ENCODE results near the gene C8B. TPM values are rescaled to one million over a fixed set of nuclear protein-coding genes. Genes with fewer than 3 reads are reported as not detected.

C8B gene
- total RNA-seq, 3 donors from 2014 or later, result not detected

- intact Hi-C loops (cut with DNase I, micrococcal nuclease), result no loop called here
- no peaks in the 10 kb centered on the region for H3K9me3 ChIP-seq
Observed at GRCh38 chr1:56966698-56966999, 834 bp upstream of the C8B start.

GRCh38 chr1:56965191-56965590, 624 bp downstream of the C8B start:
- no peak for ATAC-seq
- no peaks in the 10 kb centered on the region for H3K36me3 ChIP-seq (ENCODE audit: low read depth)
- intact Hi-C loops (cut with DNase I, micrococcal nuclease), result no loop called here

More at GRCh38 chr1:56966698-56966999, 834 bp upstream of the C8B start:
- no peak for DNase-seq
- Histone ChIP-seq H3K4me1 (ENCODE audit: low read depth) (no peaks in the 10 kb centered on the region), H3K36me3 (ENCODE audit: low read depth) (no peaks in the 10 kb centered on the region), H3K4me3 (no peak overlapping the region)
- TF ChIP-seq CTCF (IDR thresholded peaks at IDR 0.05), result no peak
- ATAC-seq, result no peak

GRCh38 chr1:56964349-56965017, 1.3 kb downstream of the C8B start:
- Histone ChIP-seq H3K4me1 (ENCODE audit: low read depth) (no peaks in the 10 kb centered on the region), H3K9me3 (no peaks in the 10 kb centered on the region), H3K36me3 (ENCODE audit: low read depth) (no peaks in the 10 kb centered on the region), H3K4me3 (no peak overlapping the region)
- DNase-seq, result no peak
- TF ChIP-seq CTCF (IDR thresholded peaks at IDR 0.05), result no peak
- intact Hi-C loops (cut with DNase I, micrococcal nuclease), result no loop called here
- no peak for ATAC-seq

More at GRCh38 chr1:56965191-56965590, 624 bp downstream of the C8B start:
- H3K4me3 ChIP-seq, result no peak overlapping the region
- H3K4me1 ChIP-seq (ENCODE audit: low read depth), result no peaks in the 10 kb centered on the region
- no peak for TF ChIP-seq CTCF (IDR thresholded peaks at IDR 0.05)
- no peak for DNase-seq
- no peaks in the 10 kb centered on the region for H3K9me3 ChIP-seq

- ATAC-seq, result no peak
- TF ChIP-seq CTCF (IDR thresholded peaks at IDR 0.05), result no peak
- Histone ChIP-seq H3K4me3 (no peak overlapping the region), H3K36me3 (ENCODE audit: low read depth) (no peaks in the 10 kb centered on the region), H3K9me3 (no peaks in the 10 kb centered on the region), H3K4me1 (ENCODE audit: low read depth) (no peaks in the 10 kb centered on the region)
- intact Hi-C loops (cut with DNase I, micrococcal nuclease), result no loop called here
- DNase-seq, result no peak
Observed at GRCh38 chr1:56963667-56964066, 2.1 kb downstream of the C8B start.

GRCh38 chr1:56961426-56961825, 4.4 kb downstream of the C8B start:
- no peaks in the 10 kb centered on the region for H3K9me3 ChIP-seq
- ATAC-seq (no peak), DNase-seq (no peak)
- no peak for TF ChIP-seq CTCF (IDR thresholded peaks at IDR 0.05)
- H3K4me3 ChIP-seq, result no peak overlapping the region
- intact Hi-C loops (cut with DNase I, micrococcal nuclease), result no loop called here
- H3K36me3 ChIP-seq (ENCODE audit: low read depth), result no peaks in the 10 kb centered on the region
- no peaks in the 10 kb centered on the region for H3K4me1 ChIP-seq (ENCODE audit: low read depth)

GRCh38 chr1:56958526-56958925, 7.3 kb downstream of the C8B start:
- ATAC-seq, result no peak
- Histone ChIP-seq H3K4me3 (no peak overlapping the region), H3K36me3 (ENCODE audit: low read depth) (no peaks in the 10 kb centered on the region), H3K9me3 (no peaks in the 10 kb centered on the region), H3K4me1 (ENCODE audit: low read depth) (no peaks in the 10 kb centered on the region)
- TF ChIP-seq CTCF (IDR thresholded peaks at IDR 0.05), result no peak
- no peak for DNase-seq
- intact Hi-C loops (cut with DNase I, micrococcal nuclease), result no loop called here

Data from mucosa of descending colon (tissue), 3 donors.